ENCODE results near the gene DUSP28.
"Not testable (repeated sequence)": the region's sequence is repeated elsewhere in the genome, so short reads cannot be mapped to it uniquely, and the experiment has no call there.

The DUSP28 gene

GRCh38 chr2:240560480-240561324 lies 545 bp downstream of the DUSP28 start:
- DNase-seq (ENCODE audit: low spot score), result peak; percentile 97

GRCh38 chr2:240561325-240561971 lies 1.3 kb downstream of the DUSP28 start:
- peak; percentile 63 for DNase-seq (ENCODE audit: low spot score)

- not testable (repeated sequence) for DNase-seq (ENCODE audit: low spot score)
Observed at GRCh38 chr2:240563231-240563630, 3.1 kb downstream of the DUSP28 start.

GRCh38 chr2:240563951-240564560 lies 3.9 kb downstream of the DUSP28 start:
- no peak for DNase-seq (ENCODE audit: low spot score)

GRCh38 chr2:240564561-240565332 lies 4.6 kb downstream of the DUSP28 start:
- no peak for DNase-seq (ENCODE audit: low spot score)

GRCh38 chr2:240565333-240566202 lies 5.4 kb downstream of the DUSP28 start:
- no peak for DNase-seq (ENCODE audit: low spot score)

- DNase-seq (ENCODE audit: low spot score), result peak; percentile 91
Observed at GRCh38 chr2:240566203-240567136, 6.3 kb downstream of the DUSP28 start.

GRCh38 chr2:240567137-240567871 lies 7.1 kb downstream of the DUSP28 start:
- DNase-seq (ENCODE audit: low spot score), result no peak

- DNase-seq (ENCODE audit: low spot score), result peak; percentile 78
Observed at GRCh38 chr2:240567872-240568677, 7.9 kb downstream of the DUSP28 start, which contains the start of gene RNPEPL1. Gene RNPEPL1, plus strand, starts transcription at chr2:240568484. Its CDS starts 103 bp downstream, at chr2:240568587.

- peak; percentile 82 for DNase-seq (ENCODE audit: low spot score)
Observed at GRCh38 chr2:240568678-240569522, 8.7 kb downstream of the DUSP28 start.

- no peak for DNase-seq (ENCODE audit: low spot score)
Observed at GRCh38 chr2:240569523-240569997, 9.4 kb downstream of the DUSP28 start.

- no peak for DNase-seq (ENCODE audit: low spot score)
Observed at GRCh38 chr2:240569998-240570530, 9.9 kb downstream of the DUSP28 start.

GRCh38 chr2:240570531-240571313 lies 10.6 kb downstream of the DUSP28 start:
- DNase-seq (ENCODE audit: low spot score), result no peak

- DNase-seq (ENCODE audit: low spot score), result no peak
Observed at GRCh38 chr2:240571314-240571973, 11.3 kb downstream of the DUSP28 start.

Measured in AG08396 (cell line).